Activated CD4-positive, alpha-beta T cell treated with anti-CD3 and anti-CD28 coated beads for 4 hours (primary cell): ENCODE measurements around the gene DYNLT2.

ENCODE experiments used
- DNase-seq, 2 donors: peaks; one replicate each; pipeline ENCODE4 v3.0.0-alpha.2; 2020

The DYNLT2 gene, protein sequence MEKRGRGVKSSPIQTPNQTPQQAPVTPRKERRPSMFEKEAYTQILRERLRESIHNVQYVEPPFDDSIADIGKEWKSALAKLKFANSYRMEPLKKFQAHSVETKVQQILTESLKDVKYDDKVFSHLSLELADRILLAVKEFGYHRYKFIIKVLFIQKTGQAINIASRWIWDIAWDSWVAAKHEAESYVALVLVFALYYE

DNA sequence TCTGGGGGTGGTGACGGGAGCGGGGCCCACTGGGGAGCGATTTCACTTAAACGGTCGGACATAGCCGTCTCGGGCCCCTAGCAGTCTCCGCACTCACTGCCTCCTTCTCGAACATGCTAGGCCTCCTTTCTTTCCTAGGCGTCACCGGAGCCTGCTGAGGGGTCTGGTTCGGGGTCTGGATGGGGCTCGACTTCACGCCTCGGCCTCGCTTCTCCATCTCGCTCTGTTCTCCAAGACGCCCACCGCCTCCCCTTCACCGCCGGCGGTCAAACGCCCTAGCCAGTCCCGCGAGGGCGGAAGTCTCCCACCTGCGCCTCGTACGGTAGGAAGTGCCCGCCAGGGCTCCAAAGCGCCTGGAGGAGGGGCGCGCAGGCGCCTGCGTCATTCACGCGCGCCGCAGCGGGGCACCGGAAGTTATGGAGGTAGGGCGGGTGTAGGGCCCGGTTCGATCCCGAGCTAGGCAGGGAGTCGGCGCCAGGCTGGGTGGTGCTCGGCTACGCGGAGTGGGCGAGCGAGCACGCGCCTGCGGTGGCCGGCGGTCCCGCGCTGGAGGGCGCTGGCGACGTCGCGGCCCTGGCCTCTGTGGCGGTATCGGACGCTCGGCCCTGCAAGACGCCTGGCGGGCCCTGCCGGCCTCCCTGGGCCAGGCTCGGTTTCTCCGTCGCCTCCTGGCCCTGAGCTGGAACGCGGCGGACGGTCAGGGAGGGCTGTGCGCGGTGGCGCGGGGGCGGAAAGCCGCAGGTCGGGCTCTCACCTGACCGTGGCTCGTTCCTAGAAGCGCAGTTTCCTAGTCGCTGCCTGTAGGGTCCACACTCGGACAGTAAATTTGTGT, at the start of gene DYNLT2, which contains the start of gene ERMARD:
Gene DYNLT2, minus strand, starts transcription at position 331 of the 832 bp plus-strand sequence. Its CDS starts 114 bp downstream, at position 217.
Gene ERMARD, plus strand, starts transcription at position 381 of the 832 bp plus-strand sequence. Its CDS starts 36 bp downstream, at position 417.
- DNase-seq = peak; percentile 89 to 91

DNA sequence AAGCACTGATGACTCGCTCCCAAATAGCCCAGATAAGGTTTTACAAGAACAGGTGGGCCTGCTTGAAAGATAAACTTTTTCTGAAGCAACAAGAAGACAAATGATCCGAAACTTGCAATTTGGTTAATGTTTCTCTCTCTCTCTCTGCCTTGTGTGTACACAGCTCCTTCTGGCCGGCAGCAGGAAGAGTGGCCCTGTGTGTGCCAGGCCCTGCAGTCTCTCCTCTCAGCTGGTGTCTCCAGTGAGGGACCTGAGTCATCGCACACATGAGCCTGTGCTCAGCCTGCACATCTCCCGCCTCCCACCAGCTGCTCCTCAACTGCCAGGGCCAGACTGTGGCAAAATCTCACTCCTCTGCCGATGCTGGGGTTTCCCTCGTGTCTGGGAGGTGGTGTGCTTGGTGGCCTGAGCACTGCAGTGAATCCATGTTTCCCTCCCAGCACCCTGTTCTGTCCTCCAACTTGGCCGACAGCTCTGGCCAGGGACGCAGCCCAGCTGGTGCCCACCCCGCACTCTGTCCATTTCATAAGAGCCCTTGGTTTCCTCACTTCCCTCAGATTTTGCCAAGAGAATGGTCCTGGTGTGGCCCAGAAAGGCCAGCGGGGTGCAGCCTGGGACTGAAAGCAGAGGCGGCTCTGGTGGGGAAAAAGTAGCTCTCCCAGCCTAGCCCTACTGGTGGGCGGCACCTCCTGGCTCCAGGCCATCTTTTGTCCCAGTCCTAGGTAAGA, 49.5 kb upstream of the DYNLT2 start:
- DNase-seq = no peak

- DNase-seq = no peak
Observed at GRCh38 chr6:169800116-169800667, 48.8 kb upstream of the DYNLT2 start.

DNA sequence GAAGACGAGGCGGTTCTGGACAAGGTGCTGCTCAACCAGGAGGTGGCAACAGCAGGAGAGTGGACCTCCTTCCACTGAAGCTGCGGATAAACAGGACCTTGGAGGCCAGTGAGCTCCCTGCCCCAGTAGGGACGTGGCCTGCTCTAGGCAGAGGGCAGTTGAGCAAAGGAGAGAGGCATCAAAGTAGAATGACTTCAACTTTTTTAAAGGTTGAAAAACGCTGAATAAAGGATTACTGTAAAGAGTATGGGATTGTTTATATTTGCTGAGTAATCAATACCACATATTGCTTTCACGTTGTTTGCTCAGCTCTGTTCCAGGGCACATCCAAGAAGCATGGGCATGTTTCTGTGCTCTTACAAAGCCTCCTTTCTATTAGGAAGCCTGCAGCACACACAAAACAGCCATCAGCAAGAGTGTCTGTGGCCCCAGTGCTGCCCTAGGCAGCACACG, 48.1 kb upstream of the DYNLT2 start:
- DNase-seq = no peak

DNA sequence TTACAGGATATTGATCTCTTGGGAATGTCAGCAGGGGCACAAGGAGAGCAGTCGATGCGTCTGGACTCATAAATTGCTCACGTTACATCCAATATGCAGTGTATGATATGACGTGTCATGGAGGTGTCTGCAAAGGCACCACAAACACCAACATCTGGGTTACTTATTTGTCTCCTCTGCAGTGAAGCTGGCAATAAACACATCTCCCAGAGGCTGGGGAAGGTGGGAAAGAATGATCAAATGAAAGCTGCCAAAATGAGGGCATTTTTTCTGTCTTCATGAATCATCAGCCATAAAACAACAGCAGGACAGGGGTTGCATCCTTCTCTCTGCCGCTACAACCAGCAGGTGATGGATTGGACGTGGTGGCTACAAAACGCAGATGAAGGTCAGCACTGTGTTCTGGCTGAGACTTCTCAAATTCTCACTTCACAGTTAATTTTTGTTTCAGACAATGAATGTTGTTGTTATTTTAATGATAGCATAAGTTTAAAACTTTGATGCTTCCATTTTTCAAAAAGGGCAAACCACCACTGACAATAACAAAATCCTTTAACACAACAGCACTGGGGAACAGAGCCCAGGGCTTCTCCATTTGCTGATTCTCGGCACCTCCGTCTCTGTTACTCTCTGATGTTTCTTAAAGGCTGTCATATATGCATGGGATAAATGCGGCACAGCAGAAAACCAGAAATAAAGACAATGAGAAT, 47.5 kb upstream of the DYNLT2 start:
- no peak for DNase-seq

DNA sequence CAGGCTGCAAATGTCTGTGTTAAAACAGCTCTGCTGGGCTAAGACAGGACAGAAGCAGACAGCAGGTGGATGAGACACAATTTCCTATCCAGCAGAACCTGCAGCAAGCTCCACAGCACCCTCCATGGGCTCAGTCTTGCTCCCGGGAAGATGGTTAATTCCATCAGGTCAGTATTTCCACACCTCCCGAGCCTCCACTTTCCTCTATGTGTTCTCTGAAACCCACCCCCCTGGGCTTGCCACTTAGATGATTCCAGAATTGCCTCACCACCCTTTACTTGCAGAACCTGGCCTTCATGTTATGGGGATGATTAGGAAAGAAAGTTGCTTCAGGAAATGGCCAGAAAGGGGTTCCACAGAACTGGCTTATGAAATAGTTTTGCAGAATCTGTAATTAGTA, 43.8 kb upstream of the DYNLT2 start:
- DNase-seq = no peak

DNA sequence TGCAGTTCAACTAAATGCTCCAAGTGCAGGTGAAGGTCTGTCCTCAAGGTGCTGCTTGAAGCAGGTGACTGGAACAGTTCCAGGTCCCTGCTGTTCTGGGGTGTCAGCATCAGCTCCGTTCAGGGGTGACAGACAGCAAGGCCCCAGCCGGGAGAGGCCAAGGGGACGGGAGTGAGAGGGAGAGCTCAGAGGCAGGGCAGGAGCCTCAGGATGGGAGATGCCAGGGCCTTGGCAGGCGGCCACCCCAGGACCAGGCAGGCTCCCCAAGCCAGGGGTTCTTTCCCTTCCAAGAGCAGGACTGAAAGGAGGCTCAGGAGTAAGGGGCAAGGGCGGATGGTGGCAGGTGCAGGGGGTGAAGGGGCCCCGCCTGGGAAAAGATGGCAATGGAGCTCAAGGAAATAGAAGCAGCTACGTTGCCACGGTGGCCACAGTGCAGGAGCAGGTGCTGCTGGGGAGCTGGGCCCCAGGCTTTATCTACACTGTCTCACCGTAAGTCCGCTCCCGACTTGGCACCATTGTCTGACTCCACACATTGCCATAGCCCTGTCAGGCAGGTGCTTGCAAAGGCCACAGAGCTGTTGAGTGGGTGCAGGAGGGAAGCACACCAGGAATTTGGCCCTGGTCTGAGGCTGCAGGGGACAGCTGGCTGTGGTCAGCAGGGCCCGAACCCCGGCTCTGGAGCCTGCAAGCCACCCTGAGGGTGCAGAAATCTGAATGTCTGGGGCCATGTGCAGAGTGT, 43.1 kb upstream of the DYNLT2 start:
- no peak for DNase-seq

GRCh38 chr6:169793408-169793807, 42.0 kb upstream of the DYNLT2 start:
- DNase-seq = no peak

GRCh38 chr6:169792306-169793015, 41.1 kb upstream of the DYNLT2 start:
- DNase-seq = no peak

GRCh38 chr6:169791721-169792131, 40.4 kb upstream of the DYNLT2 start:
- no peak for DNase-seq

GRCh38 chr6:169789944-169790927, 38.9 kb upstream of the DYNLT2 start:
- peak; percentile 67 to 69 for DNase-seq

- DNase-seq = no peak
Observed at GRCh38 chr6:169789146-169789943, 38.0 kb upstream of the DYNLT2 start.

DNA sequence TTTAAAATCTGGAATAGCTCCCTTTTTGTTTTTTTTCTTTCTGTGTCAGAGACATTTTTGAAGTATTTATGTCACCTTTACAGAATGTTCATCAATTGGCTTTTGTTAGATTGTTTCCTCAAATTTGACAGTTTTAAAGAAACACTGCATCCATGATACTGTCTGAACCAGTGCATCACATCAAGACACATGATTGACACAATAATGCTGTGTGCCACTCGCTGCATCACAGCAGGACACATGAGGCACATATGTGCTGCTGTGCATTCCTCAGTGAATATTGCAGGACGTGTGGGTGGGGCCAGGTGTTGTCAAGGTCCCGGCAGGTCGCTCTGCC, 37.4 kb upstream of the DYNLT2 start:
- DNase-seq = no peak

DNA sequence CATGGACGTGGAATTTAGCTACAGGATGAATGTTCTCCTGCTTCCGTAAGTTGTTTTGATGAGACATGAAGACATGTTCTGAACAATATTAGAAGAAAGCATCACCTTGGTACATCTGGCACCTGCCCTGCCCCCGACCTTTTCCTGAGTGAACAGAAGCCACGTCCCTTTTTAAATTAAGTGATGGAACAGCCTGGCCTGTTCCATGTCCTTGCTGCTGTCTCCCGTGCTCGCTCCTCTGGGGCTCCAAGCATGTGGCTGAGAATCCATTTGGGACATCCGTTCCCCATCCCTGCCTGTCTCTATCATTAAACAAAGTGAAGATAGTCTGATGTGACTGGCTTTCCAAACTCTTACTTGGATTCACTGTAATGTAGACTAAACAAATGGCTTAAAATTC, 36.4 kb upstream of the DYNLT2 start:
- no peak for DNase-seq

- no peak for DNase-seq
Observed at GRCh38 chr6:169786349-169786748, 35.0 kb upstream of the DYNLT2 start.

DNA sequence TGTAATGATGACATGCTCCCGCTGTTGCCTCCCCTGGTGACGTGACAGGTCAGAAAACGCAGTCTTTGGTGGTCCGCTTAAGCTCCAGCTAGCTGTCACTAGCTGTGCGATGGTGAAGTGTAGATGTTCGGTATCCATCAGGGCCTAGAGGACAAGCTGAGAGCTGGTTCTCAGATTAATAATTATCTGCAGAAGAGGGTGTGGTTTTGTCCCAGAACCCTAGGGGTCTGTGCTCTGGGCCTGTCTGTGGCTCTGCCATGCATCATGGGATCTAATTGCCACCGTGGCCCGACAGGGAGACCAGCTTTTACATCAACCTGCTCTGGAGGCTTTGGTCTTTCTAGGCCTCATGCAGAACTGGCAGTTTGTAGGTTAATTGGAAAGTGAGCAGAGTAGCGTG, 34.2 kb upstream of the DYNLT2 start:
- no peak for DNase-seq

GRCh38 chr6:169784821-169785340, 33.5 kb upstream of the DYNLT2 start:
- DNase-seq = no peak

GRCh38 chr6:169783971-169784820, 32.8 kb upstream of the DYNLT2 start:
- no peak for DNase-seq
